HepG2 (cell line): ENCODE data around the gene DLX3.

Experiments used
- MEF2D ChIP-seq: sonication (generic); formaldehyde crosslinking; IDR thresholded peaks from 2 replicates; pipeline ENCODE4 v1.5.1; 2020; ENCODE audit warnings: mild to moderate bottlenecking, missing genetic modification reagents
- MYC ChIP-seq: sonication (generic); formaldehyde crosslinking; IDR thresholded peaks from 2 replicates; pipeline ENCODE4 v1.9.0; 2021; ENCODE audit warnings: missing genetic modification reagents, borderline replicate concordance
- ZSCAN20 ChIP-seq: sonication (generic); formaldehyde crosslinking; IDR thresholded peaks from 2 replicates; pipeline ENCODE4 v1.4.0; 2020; ENCODE audit warnings: missing genetic modification reagents, mild to moderate bottlenecking, borderline replicate concordance
- TF ChIP-seq, protein P1 (sequence below): sonication (generic); formaldehyde crosslinking; IDR thresholded peaks from 2 replicates; pipeline ENCODE4 v1.5.0; 2020; ENCODE audit warnings: mild to moderate bottlenecking, missing genetic modification reagents, moderate library complexity

DNA sequence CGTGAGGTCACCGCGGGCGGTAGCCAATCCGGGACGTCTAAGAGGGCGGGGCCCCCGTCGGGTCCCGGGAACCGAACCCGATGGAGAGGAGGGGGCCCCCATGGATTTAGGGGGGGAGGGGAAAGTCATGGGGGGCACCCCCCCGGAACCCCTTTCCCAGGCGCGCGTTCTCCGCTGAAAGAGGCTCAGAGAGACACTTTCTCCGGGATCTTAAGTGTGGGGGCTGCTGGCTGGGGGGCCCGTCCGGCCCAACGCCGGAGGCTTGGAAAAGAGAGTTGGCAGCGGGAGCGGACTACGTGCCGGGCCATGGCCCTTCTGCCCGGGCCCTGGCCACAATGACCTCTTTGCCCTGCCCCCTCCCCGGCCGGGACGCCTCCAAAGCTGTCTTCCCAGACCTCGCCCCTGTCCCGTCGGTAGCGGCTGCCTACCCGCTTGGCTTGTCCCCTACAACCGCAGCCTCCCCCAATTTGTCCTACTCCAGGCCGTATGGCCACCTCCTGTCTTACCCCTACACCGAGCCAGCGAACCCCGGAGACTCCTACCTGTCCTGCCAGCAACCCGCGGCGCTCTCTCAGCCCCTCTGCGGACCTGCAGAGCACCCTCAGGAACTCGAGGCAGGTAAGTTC, 25.8 kb downstream of the DLX3 start, which contains the start of gene DLX4:
- TF ChIP-seq ZSCAN20 (CRISPR knock-in tag) = no peak
- no peak for TF ChIP-seq MYC (CRISPR knock-in tag)
- TF ChIP-seq, protein P1, sequence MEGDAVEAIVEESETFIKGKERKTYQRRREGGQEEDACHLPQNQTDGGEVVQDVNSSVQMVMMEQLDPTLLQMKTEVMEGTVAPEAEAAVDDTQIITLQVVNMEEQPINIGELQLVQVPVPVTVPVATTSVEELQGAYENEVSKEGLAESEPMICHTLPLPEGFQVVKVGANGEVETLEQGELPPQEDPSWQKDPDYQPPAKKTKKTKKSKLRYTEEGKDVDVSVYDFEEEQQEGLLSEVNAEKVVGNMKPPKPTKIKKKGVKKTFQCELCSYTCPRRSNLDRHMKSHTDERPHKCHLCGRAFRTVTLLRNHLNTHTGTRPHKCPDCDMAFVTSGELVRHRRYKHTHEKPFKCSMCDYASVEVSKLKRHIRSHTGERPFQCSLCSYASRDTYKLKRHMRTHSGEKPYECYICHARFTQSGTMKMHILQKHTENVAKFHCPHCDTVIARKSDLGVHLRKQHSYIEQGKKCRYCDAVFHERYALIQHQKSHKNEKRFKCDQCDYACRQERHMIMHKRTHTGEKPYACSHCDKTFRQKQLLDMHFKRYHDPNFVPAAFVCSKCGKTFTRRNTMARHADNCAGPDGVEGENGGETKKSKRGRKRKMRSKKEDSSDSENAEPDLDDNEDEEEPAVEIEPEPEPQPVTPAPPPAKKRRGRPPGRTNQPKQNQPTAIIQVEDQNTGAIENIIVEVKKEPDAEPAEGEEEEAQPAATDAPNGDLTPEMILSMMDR = no peak
- TF ChIP-seq MEF2D (CRISPR knock-in tag) = no peak
